SU-DHL-6 (cell line): ENCODE results near the gene IQSEC2.

Experiments
- H2AFZ ChIP-seq: fragments of 200-600 bp; sonication (generic); 2 replicates; pipeline ENCODE4 v1.6.1; 2014; ENCODE audit warnings: low read depth, mild to moderate bottlenecking, moderate library complexity, mixed read lengths, antibody characterized with exemption, low read length; ENCODE audit not compliant: severe bottlenecking
- H3F3A ChIP-seq: fragments of 200-600 bp; shearing (Covaris generic); 2 replicates; pipeline ENCODE4 v1.6.0; 2016; ENCODE audit warnings: antibody characterized with exemption, mild to moderate bottlenecking; ENCODE audit not compliant: insufficient read depth
- H3K27ac ChIP-seq: fragments of 200-600 bp; sonication (generic); 2 replicates; pipeline ENCODE4 v1.5.1; 2016; ENCODE audit warnings: low read depth, mild to moderate bottlenecking, low read length, moderate library complexity, mixed read lengths
- H3K27me3 ChIP-seq: fragments of 200-600 bp; sonication (generic), shearing (Covaris generic); 2 replicates; pipeline ENCODE4 v1.6.0; 2014; ENCODE audit warnings: mild to moderate bottlenecking, low read length
- H3K36me3 ChIP-seq: fragments of 200-600 bp; sonication (generic); 2 replicates; pipeline ENCODE4 v1.6.1; 2014; ENCODE audit warnings: mild to moderate bottlenecking, low read length, mixed read lengths
- H3K4me2 ChIP-seq: fragments of 300-600, 200-600 bp; shearing (Covaris generic), sonication (generic); 2 replicates; pipeline ENCODE4 v1.6.0; 2014; ENCODE audit warnings: low read length, low read depth, mild to moderate bottlenecking; ENCODE audit not compliant: poor library complexity, severe bottlenecking
- H3K4me3 ChIP-seq: fragments of 200-600 bp; sonication (generic); 2 replicates; pipeline ENCODE4 v1.5.1; 2014; ENCODE audit warnings: antibody characterized with exemption, low read length, mild to moderate bottlenecking, mixed read lengths; ENCODE audit not compliant: insufficient read depth, poor library complexity, severe bottlenecking
- H3K79me2 ChIP-seq: fragments of 200-600 bp; sonication (generic); 2 replicates; pipeline ENCODE4 v1.6.1; 2014; ENCODE audit warnings: mild to moderate bottlenecking, low read length, moderate library complexity; ENCODE audit not compliant: insufficient read depth
- H3K9ac ChIP-seq: fragments of 200-600 bp; sonication (generic); 2 replicates; pipeline ENCODE4 v1.7.0; 2014; ENCODE audit warnings: mild to moderate bottlenecking, low read length
- H3K9me2 ChIP-seq: fragments of 200-600 bp; sonication (generic); replicated peaks from 2 replicates; pipeline ENCODE4 v1.6.1; 2014; ENCODE audit warnings: low read length; ENCODE audit not compliant: insufficient read depth
- H3K9me3 ChIP-seq: fragments of 200-600 bp; sonication (generic); 2 replicates; pipeline ENCODE4 v1.6.1; 2014; ENCODE audit warnings: low read length, mixed read lengths; ENCODE audit not compliant: insufficient read depth
- H4K20me1 ChIP-seq: fragments of 200-600 bp; sonication (generic); 2 replicates; pipeline ENCODE4 v1.6.1; 2014; ENCODE audit warnings: low read depth, mild to moderate bottlenecking, antibody characterized with exemption, low read length, moderate library complexity, mixed read lengths
- CTCF ChIP-seq: fragments of 200-600 bp; sonication (generic); IDR thresholded peaks from one replicate; pipeline ENCODE4 v1.5.1; 2017; ENCODE audit warnings: antibody characterized with exemption, mild to moderate bottlenecking, low read length, moderate library complexity; ENCODE audit not compliant: insufficient read depth, poor library complexity, severe bottlenecking
- EZH2phosphoT487 ChIP-seq: fragments of 200-600 bp; sonication (generic), shearing (Covaris generic); conservative IDR thresholded peaks from 2 replicates; pipeline ENCODE4 v1.6.1; 2018; ENCODE audit warnings: mild to moderate bottlenecking, antibody characterized with exemption, low read length, moderate library complexity, mixed read lengths

The IQSEC2 gene

GRCh38 chrX:53316111-53316859 is 34.9 kb upstream of the IQSEC2 start:
- no peak overlapping the region for H3K4me2 ChIP-seq

GRCh38 chrX:53313728-53314105 is 32.3 kb upstream of the IQSEC2 start:
- Histone ChIP-seq H3K27me3 (no peaks in the 10 kb centered on the region), H3K4me2 (no peak overlapping the region), H2AFZ (no peak overlapping the region)

More at GRCh38 chrX:53316111-53316859, 34.9 kb upstream of the IQSEC2 start:
- Histone ChIP-seq H3K36me3 (no peaks in the 10 kb centered on the region), H3K27me3 (no peaks in the 10 kb centered on the region), H3F3A (no peaks in the 10 kb centered on the region), H3K27ac (no peak overlapping the region), H2AFZ (no peak overlapping the region), H4K20me1 (no peaks in the 10 kb centered on the region), H3K79me2 (no peaks in the 10 kb centered on the region), H3K4me3 (no peak overlapping the region), H3K9me2 (no peaks in the 10 kb centered on the region), H3K9ac (no peak overlapping the region), H3K9me3 (no peaks in the 10 kb centered on the region)
- TF ChIP-seq CTCF (no peak), EZH2phosphoT487 (no peak)

GRCh38 chrX:53312946-53313727 is 31.8 kb upstream of the IQSEC2 start:
- no peaks in the 10 kb centered on the region for H3K27me3 ChIP-seq
- no peaks in the 10 kb centered on the region for H4K20me1 ChIP-seq
- no peaks in the 10 kb centered on the region for H3K36me3 ChIP-seq
- H3K9me2 ChIP-seq: no peaks in the 10 kb centered on the region
- H3K9ac ChIP-seq: no peak overlapping the region
- no peak overlapping the region for H2AFZ ChIP-seq
- no peaks in the 10 kb centered on the region for H3K79me2 ChIP-seq
- H3K27ac ChIP-seq: no peak overlapping the region
- no peaks in the 10 kb centered on the region for H3F3A ChIP-seq
- no peak overlapping the region for H3K4me3 ChIP-seq
- no peak for TF ChIP-seq EZH2phosphoT487
- peak; percentile 40 for TF ChIP-seq CTCF
- no peak overlapping the region for H3K4me2 ChIP-seq
- H3K9me3 ChIP-seq: no peaks in the 10 kb centered on the region

More at GRCh38 chrX:53313728-53314105, 32.3 kb upstream of the IQSEC2 start:
- Histone ChIP-seq H4K20me1 (no peaks in the 10 kb centered on the region), H3K9ac (no peak overlapping the region), H3K36me3 (no peaks in the 10 kb centered on the region), H3K9me3 (no peaks in the 10 kb centered on the region), H3K79me2 (no peaks in the 10 kb centered on the region), H3K27ac (no peak overlapping the region), H3F3A (no peaks in the 10 kb centered on the region), H3K9me2 (no peaks in the 10 kb centered on the region), H3K4me3 (no peak overlapping the region)
- TF ChIP-seq CTCF: no peak
- TF ChIP-seq EZH2phosphoT487: no peak
